OCI-LY3 (cell line): ENCODE measurements around the gene C10orf90.

Experiments used
- H2AFZ ChIP-seq: fragments of 200-600, 300-600 bp; shearing (Covaris generic); 2 replicates; pipeline ENCODE4 v1.6.0; 2014; ENCODE audit warnings: antibody characterized with exemption, low read depth, low read length
- H3K27ac ChIP-seq: fragments of 200-600, 300-600 bp; sonication (generic); 2 replicates; pipeline ENCODE4 v1.5.1; 2014; ENCODE audit warnings: mild to moderate bottlenecking, low read length, moderate library complexity, mixed read lengths
- H3K27me3 ChIP-seq: fragments of 200-600, 300-600 bp; sonication (generic); 2 replicates; pipeline ENCODE4 v1.6.1; 2014; ENCODE audit warnings: low read depth, low read length, mixed read lengths
- H3K36me3 ChIP-seq: fragments of 200-600, 300-600 bp; sonication (generic); replicated peaks from 2 replicates; pipeline ENCODE3; 2014; ENCODE audit warnings: low read depth, low read length, mixed read lengths
- H3K4me1 ChIP-seq: fragments of 300-600, 200-600 bp; sonication (generic); 2 replicates; pipeline ENCODE4 v1.6.1; 2014; ENCODE audit warnings: low read length, mixed read lengths
- H3K4me2 ChIP-seq: fragments of 200-600, 300-600 bp; sonication (generic); 2 replicates; pipeline ENCODE4 v1.6.1; 2014; ENCODE audit warnings: low read length, mixed read lengths
- H3K4me3 ChIP-seq: fragments of 300-600, 200-600 bp; sonication (generic); 2 replicates; pipeline ENCODE4 v1.5.1; 2014; ENCODE audit warnings: antibody characterized with exemption, mild to moderate bottlenecking, low read length, moderate library complexity
- H3K79me2 ChIP-seq: fragments of 300-600, 200-600 bp; shearing (Covaris generic); 2 replicates; pipeline ENCODE4 v1.6.1; 2014; ENCODE audit warnings: mild to moderate bottlenecking, low read length, mixed read lengths
- H3K9ac ChIP-seq: fragments of 300-600, 200-600 bp; shearing (Covaris generic); 2 replicates; pipeline ENCODE4 v1.6.0; 2014; ENCODE audit warnings: mild to moderate bottlenecking, low read length, moderate library complexity
- H3K9me3 ChIP-seq: fragments of 200-600, 300-600 bp; shearing (Covaris generic); 2 replicates; pipeline ENCODE4 v1.6.1; 2014; ENCODE audit warnings: low read length, mixed read lengths; ENCODE audit not compliant: insufficient read depth
- H4K20me1 ChIP-seq: fragments of 200-600, 300-600 bp; sonication (generic); 2 replicates; pipeline ENCODE4 v1.6.1; 2016; ENCODE audit warnings: low read length, mixed read lengths; ENCODE audit not compliant: insufficient read depth
- CTCF ChIP-seq: fragments of 200-600, 300-600 bp; sonication (generic); IDR thresholded peaks from 2 replicates; pipeline ENCODE4 v1.5.1; 2014; ENCODE audit warnings: antibody characterized with exemption, low read length, low read depth
- EZH2phosphoT487 ChIP-seq: fragments of 200-600 bp; shearing (Covaris generic); IDR thresholded peaks from 2 replicates; pipeline ENCODE4 v1.6.1; 2018; ENCODE audit warnings: antibody characterized with exemption, mixed run types, low read depth

The C10orf90 gene

GRCh38 chr10:126597211-126597610 is 73.3 kb downstream of the C10orf90 start:
- no peak overlapping the region for H3K27ac ChIP-seq
- no peaks in the 10 kb centered on the region for H3K27me3 ChIP-seq
- no peak overlapping the region for H3K4me2 ChIP-seq
- TF ChIP-seq EZH2phosphoT487 (no peak), CTCF (no peak)
- H2AFZ ChIP-seq, result no peak overlapping the region
- no peaks in the 10 kb centered on the region for H4K20me1 ChIP-seq
- no peak overlapping the region for H3K9ac ChIP-seq
- H3K79me2 ChIP-seq, result no peaks in the 10 kb centered on the region
- H3K4me1 ChIP-seq, result no peaks in the 10 kb centered on the region
- no peaks in the 10 kb centered on the region for H3K9me3 ChIP-seq
- H3K36me3 ChIP-seq, result no peaks in the 10 kb centered on the region
- H3K4me3 ChIP-seq, result no peak overlapping the region

GRCh38 chr10:126596472-126597016 is 73.9 kb downstream of the C10orf90 start:
- H3K9ac ChIP-seq, result no peak overlapping the region
- H3K4me3 ChIP-seq, result no peak overlapping the region

GRCh38 chr10:126595160-126595559 is 75.3 kb downstream of the C10orf90 start:
- no peaks in the 10 kb centered on the region for H3K27me3 ChIP-seq
- H2AFZ ChIP-seq, result no peak overlapping the region
- TF ChIP-seq EZH2phosphoT487, result no peak
- TF ChIP-seq CTCF, result no peak
- no peaks in the 10 kb centered on the region for H3K36me3 ChIP-seq
- H3K27ac ChIP-seq, result no peak overlapping the region
- H4K20me1 ChIP-seq, result no peaks in the 10 kb centered on the region
- no peak overlapping the region for H3K4me3 ChIP-seq
- H3K9me3 ChIP-seq, result no peaks in the 10 kb centered on the region
- no peak overlapping the region for H3K9ac ChIP-seq
- no peaks in the 10 kb centered on the region for H3K79me2 ChIP-seq
- no peak overlapping the region for H3K4me2 ChIP-seq
- no peaks in the 10 kb centered on the region for H3K4me1 ChIP-seq

More at GRCh38 chr10:126596472-126597016, 73.9 kb downstream of the C10orf90 start:
- Histone ChIP-seq H3K27ac (no peak overlapping the region), H3K36me3 (no peaks in the 10 kb centered on the region), H3K79me2 (no peaks in the 10 kb centered on the region), H3K9me3 (no peaks in the 10 kb centered on the region), H4K20me1 (no peaks in the 10 kb centered on the region), H2AFZ (no peak overlapping the region), H3K4me1 (no peaks in the 10 kb centered on the region), H3K27me3 (no peaks in the 10 kb centered on the region), H3K4me2 (no peak overlapping the region)
- no peak for TF ChIP-seq CTCF
- TF ChIP-seq EZH2phosphoT487, result no peak

GRCh38 chr10:126593968-126594701 is 76.4 kb downstream of the C10orf90 start:
- H3K4me1 ChIP-seq, result no peaks in the 10 kb centered on the region
- no peak overlapping the region for H3K9ac ChIP-seq
- no peak overlapping the region for H3K4me2 ChIP-seq
- no peaks in the 10 kb centered on the region for H3K79me2 ChIP-seq
- H3K36me3 ChIP-seq, result no peaks in the 10 kb centered on the region
- H4K20me1 ChIP-seq, result no peaks in the 10 kb centered on the region
- TF ChIP-seq EZH2phosphoT487 (no peak), CTCF (no peak)
- H3K9me3 ChIP-seq, result no peaks in the 10 kb centered on the region
- no peak overlapping the region for H3K27ac ChIP-seq
- H3K4me3 ChIP-seq, result no peak overlapping the region
- no peaks in the 10 kb centered on the region for H3K27me3 ChIP-seq
- H2AFZ ChIP-seq, result no peak overlapping the region
